Lower lobe of right lung (tissue), 2 donors: ENCODE data around the gene FXYD4. TPM values are rescaled to one million over a fixed set of nuclear protein-coding genes. Genes with fewer than 3 reads are reported as not detected.

Source experiments
- ATAC-seq, 2 donors: fragments of 200-7000 bp; cut with Tn5 transposase; one replicate each; pipeline ENCODE4 v1.9.1; 2020 to 2022; ENCODE audit warnings: mild to moderate bottlenecking in 2 of 2, moderate library complexity in 2 of 2
- DNase-seq: peaks from one replicate; pipeline ENCODE4 v3.0.0-alpha.2; 2020
- H3K27ac ChIP-seq: fragments of 200-600 bp; one replicate; pipeline ENCODE4 v1.8.0; 2022
- H3K27me3 ChIP-seq: fragments of 200-600 bp; one replicate; pipeline ENCODE4 v1.8.0; 2022; ENCODE audit warnings: low read depth
- H3K36me3 ChIP-seq: fragments of 200-600 bp; one replicate; pipeline ENCODE4 v1.8.0; 2022; ENCODE audit warnings: mild to moderate bottlenecking
- H3K4me1 ChIP-seq: fragments of 200-600 bp; one replicate; pipeline ENCODE4 v1.8.0; 2022
- H3K4me3 ChIP-seq: fragments of 200-600 bp; one replicate; pipeline ENCODE4 v1.8.0; 2022; ENCODE audit warnings: mild to moderate bottlenecking
- H3K9me3 ChIP-seq: fragments of 200-600 bp; one replicate; pipeline ENCODE4 v1.8.0; 2022
- CTCF ChIP-seq: fragments of 200-600 bp; IDR thresholded peaks from one replicate; pipeline ENCODE4 v1.8.0; 2022; ENCODE audit warnings: antibody characterized with exemption, mild to moderate bottlenecking
- intact Hi-C: fragments of 100-400 bp; cut with DNase I; formaldehyde crosslinking; loops from one replicate; pipeline ENCODE4 v1.11.0; 2022
- total RNA-seq: library from RNA; stranded (reverse); fragmentation: NEBNext Ultra II Directional; extraction: Animal tissue kit (Norgen Biotek cat#: 25700); gene quantifications from one replicate; pipeline ENCODE4 v1.2.1, GENCODE V29; 2021
- donor health status: DM: no; HTN: yes; CAD: no; lungs with severe emphysema.

The FXYD4 gene
- total RNA-seq, 1 donor from 2014 or later, result not detected

- Histone ChIP-seq H3K9me3 (no peaks in the 10 kb centered on the region), H3K4me1 (no peaks in the 10 kb centered on the region), H3K27ac (peak overlapping the region; percentile 46), H3K27me3 (no peaks in the 10 kb centered on the region), H3K36me3 (no peaks in the 10 kb centered on the region), H3K4me3 (no peak overlapping the region)
- DNase-seq, result no peak
- no peak for ATAC-seq
- intact Hi-C loops, result no loop called here
- TF ChIP-seq CTCF, result no peak
These were observed 5.5 kb downstream of the FXYD4 start for GRCh38 chr10:43376828-43377423.

- TF ChIP-seq CTCF, result peak; percentile 28
- Histone ChIP-seq H3K4me3 (no peak overlapping the region), H3K9me3 (no peaks in the 10 kb centered on the region), H3K36me3 (no peaks in the 10 kb centered on the region), H3K4me1 (no peaks in the 10 kb centered on the region), H3K27me3 (no peaks in the 10 kb centered on the region), H3K27ac (peak overlapping the region; percentile 46)
- intact Hi-C loops, result no loop called here
- ATAC-seq, result peak; percentile 79 to 87
- DNase-seq, result peak; percentile 61
These were observed 6.0 kb downstream of the FXYD4 start for GRCh38 chr10:43377424-43377883.

- H3K36me3 ChIP-seq, result peaks cover 11% of the 10 kb centered on the region
- H3K27ac ChIP-seq, result no peak overlapping the region
- ATAC-seq, result no peak
- H3K9me3 ChIP-seq, result no peaks in the 10 kb centered on the region
- H3K4me3 ChIP-seq, result no peak overlapping the region
- no peak for DNase-seq
- no peaks in the 10 kb centered on the region for H3K27me3 ChIP-seq
- intact Hi-C loops, result no loop called here
- TF ChIP-seq CTCF, result no peak
- no peaks in the 10 kb centered on the region for H3K4me1 ChIP-seq
These were observed 9.3 kb downstream of the FXYD4 start for GRCh38 chr10:43380610-43381222.

- H3K4me1 ChIP-seq, result no peaks in the 10 kb centered on the region
- H3K36me3 ChIP-seq, result peaks cover 38% of the 10 kb centered on the region
- no peak overlapping the region for H3K4me3 ChIP-seq
- H3K27ac ChIP-seq, result no peak overlapping the region
- no peaks in the 10 kb centered on the region for H3K9me3 ChIP-seq
- intact Hi-C loops, result no loop called here
- H3K27me3 ChIP-seq, result no peaks in the 10 kb centered on the region
- TF ChIP-seq CTCF, result no peak
- ATAC-seq, result peak in 1 of 2 donors; percentile 24
- no peak for DNase-seq
These were observed 12.0 kb downstream of the FXYD4 start for GRCh38 chr10:43383204-43383971.

GRCh38 chr10:43384252-43385221 lies 13.1 kb downstream of the FXYD4 start:
- Histone ChIP-seq H3K36me3 (peaks cover 49% of the 10 kb centered on the region), H3K27ac (no peak overlapping the region), H3K4me1 (no peaks in the 10 kb centered on the region), H3K27me3 (no peaks in the 10 kb centered on the region), H3K9me3 (no peaks in the 10 kb centered on the region), H3K4me3 (no peak overlapping the region)
- TF ChIP-seq CTCF, result no peak
- peak in 1 of 2 donors; percentile 31 for ATAC-seq
- intact Hi-C loops, result no loop called here
- no peak for DNase-seq
